ENCODE measurements around the gene SF1. TPM values are rescaled to one million over a fixed set of nuclear protein-coding genes. Genes with fewer than 3 reads are reported as not detected.

The SF1 gene
- total and polyA plus RNA-seq, 9 of the 15 experiments (the other 6 are each of a cell fraction or from before 2014, with no cell fraction given): 13.1 to 334 (median 111) TPM

DNA sequence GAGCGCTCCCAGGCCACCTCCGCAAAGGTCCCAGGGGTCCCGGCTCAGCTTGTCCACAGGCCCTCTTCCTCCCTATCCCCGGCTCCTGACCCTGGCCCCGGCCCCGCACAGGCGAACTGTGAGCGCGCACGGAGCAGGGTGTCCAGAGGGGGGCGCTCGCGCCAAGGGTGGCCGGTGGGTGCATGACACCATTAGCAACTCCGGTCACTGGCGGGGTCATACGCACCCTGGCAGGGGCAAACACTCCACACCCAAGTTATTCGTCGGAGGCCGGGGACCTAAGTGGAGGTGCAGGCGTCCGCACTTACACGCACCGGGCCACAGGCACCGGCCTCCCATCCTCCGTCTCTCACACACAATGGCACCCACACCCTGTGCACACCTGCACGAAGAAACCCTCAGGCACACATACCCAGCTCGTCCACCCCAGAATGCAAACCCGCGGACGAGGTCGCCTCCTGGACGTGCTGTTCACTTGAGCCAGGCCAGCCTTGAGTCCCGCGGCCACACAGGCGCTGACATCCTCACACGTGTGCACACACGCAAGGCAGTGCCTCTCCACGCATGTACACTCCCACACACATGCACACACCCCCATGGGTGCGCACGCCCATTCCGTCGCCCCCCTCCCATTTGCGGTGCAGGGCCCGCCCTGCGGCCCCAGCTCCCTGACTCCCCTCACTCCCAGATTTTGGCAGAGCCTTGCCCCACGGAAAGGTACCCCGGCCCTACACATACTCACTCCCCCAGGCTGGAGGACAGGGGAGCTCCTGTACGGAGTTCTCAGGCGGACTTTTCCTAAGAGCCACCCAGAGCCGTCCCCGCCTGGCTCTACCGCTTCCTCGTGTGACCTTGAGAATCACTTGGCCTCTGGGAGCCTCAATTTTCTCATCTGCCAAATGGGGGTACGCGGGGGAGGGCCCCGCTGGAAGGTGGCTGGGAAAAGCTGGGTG, 34.5 kb downstream of the SF1 start, which contains the start of gene RASGRP2 (continued):
- TF ChIP-seq, protein P1, sequence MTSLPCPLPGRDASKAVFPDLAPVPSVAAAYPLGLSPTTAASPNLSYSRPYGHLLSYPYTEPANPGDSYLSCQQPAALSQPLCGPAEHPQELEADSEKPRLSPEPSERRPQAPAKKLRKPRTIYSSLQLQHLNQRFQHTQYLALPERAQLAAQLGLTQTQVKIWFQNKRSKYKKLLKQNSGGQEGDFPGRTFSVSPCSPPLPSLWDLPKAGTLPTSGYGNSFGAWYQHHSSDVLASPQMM (CRISPR knock-in tag; IDR thresholded peaks at IDR 0.05): no peak
- TF ChIP-seq, protein P2, sequence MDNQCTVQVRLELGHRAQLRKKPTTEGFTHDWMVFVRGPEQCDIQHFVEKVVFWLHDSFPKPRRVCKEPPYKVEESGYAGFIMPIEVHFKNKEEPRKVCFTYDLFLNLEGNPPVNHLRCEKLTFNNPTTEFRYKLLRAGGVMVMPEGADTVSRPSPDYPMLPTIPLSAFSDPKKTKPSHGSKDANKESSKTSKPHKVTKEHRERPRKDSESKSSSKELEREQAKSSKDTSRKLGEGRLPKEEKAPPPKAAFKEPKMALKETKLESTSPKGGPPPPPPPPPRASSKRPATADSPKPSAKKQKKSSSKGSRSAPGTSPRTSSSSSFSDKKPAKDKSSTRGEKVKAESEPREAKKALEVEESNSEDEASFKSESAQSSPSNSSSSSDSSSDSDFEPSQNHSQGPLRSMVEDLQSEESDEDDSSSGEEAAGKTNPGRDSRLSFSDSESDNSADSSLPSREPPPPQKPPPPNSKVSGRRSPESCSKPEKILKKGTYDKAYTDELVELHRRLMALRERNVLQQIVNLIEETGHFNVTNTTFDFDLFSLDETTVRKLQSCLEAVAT (IDR thresholded peaks at IDR 0.05): no peak
- TF ChIP-seq, protein P3, sequence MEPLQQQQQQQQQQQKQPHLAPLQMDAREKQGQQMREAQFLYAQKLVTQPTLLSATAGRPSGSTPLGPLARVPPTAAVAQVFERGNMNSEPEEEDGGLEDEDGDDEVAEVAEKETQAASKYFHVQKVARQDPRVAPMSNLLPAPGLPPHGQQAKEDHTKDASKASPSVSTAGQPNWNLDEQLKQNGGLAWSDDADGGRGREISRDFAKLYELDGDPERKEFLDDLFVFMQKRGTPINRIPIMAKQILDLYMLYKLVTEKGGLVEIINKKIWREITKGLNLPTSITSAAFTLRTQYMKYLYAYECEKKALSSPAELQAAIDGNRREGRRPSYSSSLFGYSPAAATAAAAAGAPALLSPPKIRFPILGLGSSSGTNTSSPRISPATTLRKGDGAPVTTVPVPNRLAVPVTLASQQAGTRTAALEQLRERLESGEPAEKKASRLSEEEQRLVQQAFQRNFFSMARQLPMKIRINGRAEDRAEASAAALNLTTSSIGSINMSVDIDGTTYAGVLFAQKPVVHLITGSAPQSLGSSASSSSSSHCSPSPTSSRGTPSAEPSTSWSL (CRISPR knock-in tag; IDR thresholded peaks at IDR 0.05; ENCODE audit: borderline replicate concordance): no peak
- TF ChIP-seq ARID1B (IDR thresholded peaks at IDR 0.05) (no peak), TBL1XR1 (IDR thresholded peaks at IDR 0.05; ENCODE audit: low read length in 2 of 2) (no peak), HCFC1 (IDR thresholded peaks at IDR 0.05; ENCODE audit: low read depth, low read length) (0 out of 2 replicates have a peak, but pooled peaks have one; percentile 10), PRMT5 (CRISPR knock-in tag; IDR thresholded peaks at IDR 0.05) (no peak), ZEB2 (IDR thresholded peaks at IDR 0.05) (no peak), NCOA6 (IDR thresholded peaks at IDR 0.05) (no peak), CBX8 (IDR thresholded peaks at IDR 0.05; ENCODE audit: borderline replicate concordance, extremely low read depth, low read depth, low read length, poor library complexity, severe bottlenecking) (no peak), CAMTA2 (CRISPR knock-in tag; conservative IDR thresholded peaks at IDR 0.05) (no peak), RFX5 (IDR thresholded peaks at IDR 0.05; ENCODE audit: low read depth, low read length) (no peak), ZFPM2 (CRISPR knock-in tag; IDR thresholded peaks at IDR 0.05) (no peak), NRF1 (conservative IDR thresholded peaks at IDR 0.05 in 1 of 2, IDR thresholded peaks at IDR 0.05 in 1 of 2) (peak; percentile 51 to 66), TCFL5 (CRISPR knock-in tag; conservative IDR thresholded peaks at IDR 0.05) (no peak), MEF2D (tag; conservative IDR thresholded peaks at IDR 0.05; ENCODE audit: low read depth) (no peak), TAF15 (IDR thresholded peaks at IDR 0.05; ENCODE audit: low read depth, low read length) (no peak)
- TF ChIP-seq, protein P4, sequence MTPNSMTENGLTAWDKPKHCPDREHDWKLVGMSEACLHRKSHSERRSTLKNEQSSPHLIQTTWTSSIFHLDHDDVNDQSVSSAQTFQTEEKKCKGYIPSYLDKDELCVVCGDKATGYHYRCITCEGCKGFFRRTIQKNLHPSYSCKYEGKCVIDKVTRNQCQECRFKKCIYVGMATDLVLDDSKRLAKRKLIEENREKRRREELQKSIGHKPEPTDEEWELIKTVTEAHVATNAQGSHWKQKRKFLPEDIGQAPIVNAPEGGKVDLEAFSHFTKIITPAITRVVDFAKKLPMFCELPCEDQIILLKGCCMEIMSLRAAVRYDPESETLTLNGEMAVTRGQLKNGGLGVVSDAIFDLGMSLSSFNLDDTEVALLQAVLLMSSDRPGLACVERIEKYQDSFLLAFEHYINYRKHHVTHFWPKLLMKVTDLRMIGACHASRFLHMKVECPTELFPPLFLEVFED (CRISPR knock-in tag; conservative IDR thresholded peaks at IDR 0.05): no peak
- TF ChIP-seq, protein P5, sequence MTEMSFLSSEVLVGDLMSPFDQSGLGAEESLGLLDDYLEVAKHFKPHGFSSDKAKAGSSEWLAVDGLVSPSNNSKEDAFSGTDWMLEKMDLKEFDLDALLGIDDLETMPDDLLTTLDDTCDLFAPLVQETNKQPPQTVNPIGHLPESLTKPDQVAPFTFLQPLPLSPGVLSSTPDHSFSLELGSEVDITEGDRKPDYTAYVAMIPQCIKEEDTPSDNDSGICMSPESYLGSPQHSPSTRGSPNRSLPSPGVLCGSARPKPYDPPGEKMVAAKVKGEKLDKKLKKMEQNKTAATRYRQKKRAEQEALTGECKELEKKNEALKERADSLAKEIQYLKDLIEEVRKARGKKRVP (CRISPR knock-in tag; IDR thresholded peaks at IDR 0.05): peak; percentile 37
- TF ChIP-seq, protein P6, sequence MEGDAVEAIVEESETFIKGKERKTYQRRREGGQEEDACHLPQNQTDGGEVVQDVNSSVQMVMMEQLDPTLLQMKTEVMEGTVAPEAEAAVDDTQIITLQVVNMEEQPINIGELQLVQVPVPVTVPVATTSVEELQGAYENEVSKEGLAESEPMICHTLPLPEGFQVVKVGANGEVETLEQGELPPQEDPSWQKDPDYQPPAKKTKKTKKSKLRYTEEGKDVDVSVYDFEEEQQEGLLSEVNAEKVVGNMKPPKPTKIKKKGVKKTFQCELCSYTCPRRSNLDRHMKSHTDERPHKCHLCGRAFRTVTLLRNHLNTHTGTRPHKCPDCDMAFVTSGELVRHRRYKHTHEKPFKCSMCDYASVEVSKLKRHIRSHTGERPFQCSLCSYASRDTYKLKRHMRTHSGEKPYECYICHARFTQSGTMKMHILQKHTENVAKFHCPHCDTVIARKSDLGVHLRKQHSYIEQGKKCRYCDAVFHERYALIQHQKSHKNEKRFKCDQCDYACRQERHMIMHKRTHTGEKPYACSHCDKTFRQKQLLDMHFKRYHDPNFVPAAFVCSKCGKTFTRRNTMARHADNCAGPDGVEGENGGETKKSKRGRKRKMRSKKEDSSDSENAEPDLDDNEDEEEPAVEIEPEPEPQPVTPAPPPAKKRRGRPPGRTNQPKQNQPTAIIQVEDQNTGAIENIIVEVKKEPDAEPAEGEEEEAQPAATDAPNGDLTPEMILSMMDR (IDR thresholded peaks at IDR 0.05 in 2 of 3, conservative IDR thresholded peaks at IDR 0.05 in 1 of 3; ENCODE audit: insufficient read depth in 2 of 3, low read depth in 1 of 3, low read length in 3 of 3): peak; percentile 84 to 92 (median 92)

Data from K562 (cell line).